ENCODE results near the gene GAS2L1. TPM values are rescaled to one million over a fixed set of nuclear protein-coding genes. Genes with fewer than 3 reads are reported as not detected.

The GAS2L1 gene
- total RNA-seq, 3 donors from 2014 or later (not counting 1 experiment from before 2014, with no cell fraction given): 0.57 to 4.1 (median 2.8) TPM

- Mint-ChIP-seq H3K27ac (no peak overlapping the region), H3K4me3 (no peak overlapping the region), H3K4me1 (peaks cover 0 to 6% of the 10 kb centered on the region in 2 donors), H3K27me3 (ENCODE audit: low read depth in 2 of 2) (no peaks in the 10 kb centered on the region), H3K9me3 (no peaks in the 10 kb centered on the region), H3K36me3 (no peaks in the 10 kb centered on the region)
- Histone ChIP-seq H3K27me3 (ENCODE audit: control insufficient read depth, insufficient read depth, low read length) (no peaks in the 10 kb centered on the region), H3K27ac (ENCODE audit: low read length) (no peak overlapping the region), H3K36me3 (ENCODE audit: control insufficient read depth, insufficient read depth, low read length) (peaks cover 66% of the 10 kb centered on the region), H3K4me1 (ENCODE audit: control insufficient read depth, insufficient read depth, low read length) (no peaks in the 10 kb centered on the region), H3K9me3 (ENCODE audit: control insufficient read depth, insufficient read depth, low read length) (no peaks in the 10 kb centered on the region), H3K4me3 (ENCODE audit: low read length) (no peak overlapping the region)
- intact Hi-C loops (cut with micrococcal nuclease): no loop called here
- DNase-seq: no peak
- no peak for ATAC-seq
- WGBS (ENCODE audit: insufficient coverage): 87% methylated on average over 9 of the region's 9 CpGs
- TF ChIP-seq CTCF (IDR thresholded peaks at IDR 0.05): no peak
Measured at GRCh38 chr22:29330753-29331152, 24.3 kb downstream of the GAS2L1 start.

GRCh38 chr22:29331213-29331612 lies 24.8 kb downstream of the GAS2L1 start:
- H3K4me3 ChIP-seq (ENCODE audit: low read length): no peak overlapping the region
- H3K36me3 ChIP-seq (ENCODE audit: control insufficient read depth, insufficient read depth, low read length): peaks cover 70% of the 10 kb centered on the region
- intact Hi-C loops (cut with micrococcal nuclease): no loop called here
- no peaks in the 10 kb centered on the region for H3K27me3 Mint-ChIP-seq (ENCODE audit: low read depth in 2 of 2)
- ATAC-seq (no peak), DNase-seq (no peak)
- no peaks in the 10 kb centered on the region for H3K9me3 Mint-ChIP-seq
- peaks cover 0 to 8% of the 10 kb centered on the region in 2 donors for H3K4me1 Mint-ChIP-seq
- no peaks in the 10 kb centered on the region for H3K36me3 Mint-ChIP-seq
- no peak for TF ChIP-seq CTCF (IDR thresholded peaks at IDR 0.05)
- no peak overlapping the region for H3K27ac Mint-ChIP-seq
- H3K4me3 Mint-ChIP-seq: no peak overlapping the region
- 93% methylated on average over 8 of the region's 8 CpGs for WGBS (ENCODE audit: insufficient coverage)
- H3K27ac ChIP-seq (ENCODE audit: low read length): no peak overlapping the region
- H3K9me3 ChIP-seq (ENCODE audit: control insufficient read depth, insufficient read depth, low read length): no peaks in the 10 kb centered on the region
- no peaks in the 10 kb centered on the region for H3K4me1 ChIP-seq (ENCODE audit: control insufficient read depth, insufficient read depth, low read length)
- H3K27me3 ChIP-seq (ENCODE audit: control insufficient read depth, insufficient read depth, low read length): no peaks in the 10 kb centered on the region

- H3K4me1 ChIP-seq (ENCODE audit: control insufficient read depth, insufficient read depth, low read length): no peaks in the 10 kb centered on the region
- no peak for TF ChIP-seq CTCF (IDR thresholded peaks at IDR 0.05)
- Mint-ChIP-seq H3K4me3 (no peak overlapping the region), H3K36me3 (no peaks in the 10 kb centered on the region), H3K9me3 (no peaks in the 10 kb centered on the region), H3K4me1 (peaks cover 0 to 8% of the 10 kb centered on the region in 2 donors), H3K27me3 (ENCODE audit: low read depth in 2 of 2) (no peaks in the 10 kb centered on the region), H3K27ac (no peak overlapping the region)
- intact Hi-C loops (cut with micrococcal nuclease): no loop called here
- no peak overlapping the region for H3K4me3 ChIP-seq (ENCODE audit: low read length)
- WGBS (ENCODE audit: insufficient coverage): 95% methylated on average over 14 of the region's 14 CpGs
- no peaks in the 10 kb centered on the region for H3K27me3 ChIP-seq (ENCODE audit: control insufficient read depth, insufficient read depth, low read length)
- H3K27ac ChIP-seq (ENCODE audit: low read length): no peak overlapping the region
- peaks cover 71% of the 10 kb centered on the region for H3K36me3 ChIP-seq (ENCODE audit: control insufficient read depth, insufficient read depth, low read length)
- no peaks in the 10 kb centered on the region for H3K9me3 ChIP-seq (ENCODE audit: control insufficient read depth, insufficient read depth, low read length)
- ATAC-seq (no peak), DNase-seq (no peak)
Measured at GRCh38 chr22:29331658-29332300, 25.3 kb downstream of the GAS2L1 start.
